Left ventricle myocardium inferior (tissue), 1 donor: ENCODE measurements around the gene RABGGTA. TPM values are rescaled to one million over a fixed set of nuclear protein-coding genes. Genes with fewer than 3 reads are reported as not detected.

ENCODE experiments used
- DNase-seq: peaks from one replicate; pipeline ENCODE4 v3.0.0-alpha.2; 2020
- H3K27ac ChIP-seq: fragments of 200-600 bp; replicated peaks from 2 replicates; pipeline ENCODE4 v1.8.0; 2021
- H3K27me3 ChIP-seq: fragments of 200-600 bp; 2 replicates; pipeline ENCODE4 v1.8.0; 2021; ENCODE audit warnings: low read depth
- H3K36me3 ChIP-seq: fragments of 200-600 bp; 2 replicates; pipeline ENCODE4 v1.8.0; 2021
- H3K4me1 ChIP-seq: fragments of 200-600 bp; 2 replicates; pipeline ENCODE4 v1.8.0; 2021
- H3K4me3 ChIP-seq: fragments of 200-600 bp; 2 replicates; pipeline ENCODE4 v1.8.0; 2021; ENCODE audit warnings: mild to moderate bottlenecking, moderate library complexity
- H3K9me3 ChIP-seq: fragments of 200-600 bp; replicated peaks from 2 replicates; pipeline ENCODE4 v1.8.0; 2021
- intact Hi-C: fragments of 100-400 bp; cut with micrococcal nuclease; formaldehyde crosslinking; loops from one replicate; pipeline ENCODE4 v1.11.0; 2022
- total RNA-seq: library from RNA; stranded (reverse); fragmentation: NEBNext Ultra II Directional; extraction: Animal tissue kit (Norgen Biotek cat#: 25700); gene quantifications from one replicate; pipeline ENCODE4 v1.2.1, GENCODE V29; 2021
- TF ChIP-seq, protein P1 (sequence below): fragments of 200-600 bp; IDR thresholded peaks from 2 replicates; pipeline ENCODE4 v1.8.0; 2021; ENCODE audit warnings: antibody characterized with exemption, mild to moderate bottlenecking, borderline replicate concordance
- donor health status: DM: no; HTN: yes; CAD: no; lungs with severe emphysema.

The RABGGTA gene
- total RNA-seq, 1 donor from 2014 or later = 22.3 TPM

DNA sequence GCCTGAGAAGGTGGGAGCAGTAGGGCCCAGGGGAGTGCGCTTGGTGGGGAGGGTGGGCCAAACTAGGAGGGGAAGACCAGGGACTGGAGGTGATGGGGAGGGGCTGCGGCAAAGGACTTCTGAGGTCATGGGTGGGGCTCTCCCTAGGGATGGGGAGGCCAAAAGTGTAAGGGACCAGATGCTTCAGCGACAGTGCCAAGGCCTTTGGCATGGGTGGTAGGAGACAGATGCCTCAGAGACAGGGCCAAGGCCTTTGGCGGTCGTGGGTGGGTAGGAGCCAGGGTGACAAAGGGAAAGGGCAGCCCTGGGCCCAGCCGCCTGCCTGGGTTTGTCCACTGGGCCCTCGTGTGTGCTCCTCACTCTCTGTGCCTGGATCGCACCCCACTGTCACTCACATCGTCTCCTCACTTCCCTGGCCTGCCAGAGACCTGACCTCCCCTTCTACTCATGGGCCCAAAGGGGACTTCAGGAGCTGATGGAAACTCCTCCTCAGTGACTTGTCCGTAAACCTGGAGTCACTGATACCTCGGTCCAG, 13.2 kb upstream of the RABGGTA start:
- Histone ChIP-seq H3K4me3 (no peak overlapping the region), H3K36me3 (peaks cover 5% of the 10 kb centered on the region), H3K27ac (no peak overlapping the region), H3K9me3 (no peaks in the 10 kb centered on the region), H3K4me1 (peaks cover 21% of the 10 kb centered on the region), H3K27me3 (no peaks in the 10 kb centered on the region)
- intact Hi-C loops = no loop called here
- DNase-seq = no peak
- TF ChIP-seq, protein P1, sequence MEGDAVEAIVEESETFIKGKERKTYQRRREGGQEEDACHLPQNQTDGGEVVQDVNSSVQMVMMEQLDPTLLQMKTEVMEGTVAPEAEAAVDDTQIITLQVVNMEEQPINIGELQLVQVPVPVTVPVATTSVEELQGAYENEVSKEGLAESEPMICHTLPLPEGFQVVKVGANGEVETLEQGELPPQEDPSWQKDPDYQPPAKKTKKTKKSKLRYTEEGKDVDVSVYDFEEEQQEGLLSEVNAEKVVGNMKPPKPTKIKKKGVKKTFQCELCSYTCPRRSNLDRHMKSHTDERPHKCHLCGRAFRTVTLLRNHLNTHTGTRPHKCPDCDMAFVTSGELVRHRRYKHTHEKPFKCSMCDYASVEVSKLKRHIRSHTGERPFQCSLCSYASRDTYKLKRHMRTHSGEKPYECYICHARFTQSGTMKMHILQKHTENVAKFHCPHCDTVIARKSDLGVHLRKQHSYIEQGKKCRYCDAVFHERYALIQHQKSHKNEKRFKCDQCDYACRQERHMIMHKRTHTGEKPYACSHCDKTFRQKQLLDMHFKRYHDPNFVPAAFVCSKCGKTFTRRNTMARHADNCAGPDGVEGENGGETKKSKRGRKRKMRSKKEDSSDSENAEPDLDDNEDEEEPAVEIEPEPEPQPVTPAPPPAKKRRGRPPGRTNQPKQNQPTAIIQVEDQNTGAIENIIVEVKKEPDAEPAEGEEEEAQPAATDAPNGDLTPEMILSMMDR = no peak

GRCh38 chr14:24283796-24284460, 12.5 kb upstream of the RABGGTA start:
- intact Hi-C loops = no loop called here
- Histone ChIP-seq H3K27ac (no peak overlapping the region), H3K4me3 (no peak overlapping the region), H3K27me3 (no peaks in the 10 kb centered on the region), H3K36me3 (no peaks in the 10 kb centered on the region), H3K4me1 (peaks cover 26% of the 10 kb centered on the region), H3K9me3 (no peaks in the 10 kb centered on the region)
- DNase-seq = no peak
- TF ChIP-seq, protein P1 = no peak

DNA sequence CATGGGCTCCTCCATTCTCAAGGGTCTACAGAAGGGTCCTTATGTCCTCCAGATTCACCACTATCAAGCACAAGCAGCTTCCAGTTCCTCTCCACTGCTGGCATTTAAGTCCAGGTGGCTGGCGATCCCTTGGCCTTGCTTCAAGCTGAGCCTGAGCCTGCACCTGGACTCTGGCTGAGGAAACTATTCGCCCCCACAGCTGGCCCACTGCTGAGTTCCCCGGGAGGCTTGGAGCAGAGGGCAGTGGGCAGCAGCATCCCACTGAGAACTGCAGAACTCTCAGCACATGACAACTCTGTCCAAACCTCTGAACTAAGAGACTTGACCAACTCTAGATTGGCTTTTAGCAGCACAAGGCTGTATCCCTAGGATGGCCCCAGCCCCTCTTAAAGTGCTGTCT, 11.3 kb upstream of the RABGGTA start:
- no peak for DNase-seq
- Histone ChIP-seq H3K9me3 (no peaks in the 10 kb centered on the region), H3K4me1 (peaks cover 33% of the 10 kb centered on the region), H3K27me3 (no peaks in the 10 kb centered on the region), H3K27ac (no peak overlapping the region), H3K4me3 (no peak overlapping the region), H3K36me3 (no peaks in the 10 kb centered on the region)
- intact Hi-C loops = no loop called here
- TF ChIP-seq, protein P1 = no peak

GRCh38 chr14:24281636-24282035, 10.2 kb upstream of the RABGGTA start:
- Histone ChIP-seq H3K9me3 (no peaks in the 10 kb centered on the region), H3K27ac (no peak overlapping the region), H3K27me3 (no peaks in the 10 kb centered on the region), H3K36me3 (no peaks in the 10 kb centered on the region), H3K4me3 (no peak overlapping the region), H3K4me1 (peaks cover 33% of the 10 kb centered on the region)
- TF ChIP-seq, protein P1 = no peak
- DNase-seq = no peak
- intact Hi-C loops = no loop called here

DNA sequence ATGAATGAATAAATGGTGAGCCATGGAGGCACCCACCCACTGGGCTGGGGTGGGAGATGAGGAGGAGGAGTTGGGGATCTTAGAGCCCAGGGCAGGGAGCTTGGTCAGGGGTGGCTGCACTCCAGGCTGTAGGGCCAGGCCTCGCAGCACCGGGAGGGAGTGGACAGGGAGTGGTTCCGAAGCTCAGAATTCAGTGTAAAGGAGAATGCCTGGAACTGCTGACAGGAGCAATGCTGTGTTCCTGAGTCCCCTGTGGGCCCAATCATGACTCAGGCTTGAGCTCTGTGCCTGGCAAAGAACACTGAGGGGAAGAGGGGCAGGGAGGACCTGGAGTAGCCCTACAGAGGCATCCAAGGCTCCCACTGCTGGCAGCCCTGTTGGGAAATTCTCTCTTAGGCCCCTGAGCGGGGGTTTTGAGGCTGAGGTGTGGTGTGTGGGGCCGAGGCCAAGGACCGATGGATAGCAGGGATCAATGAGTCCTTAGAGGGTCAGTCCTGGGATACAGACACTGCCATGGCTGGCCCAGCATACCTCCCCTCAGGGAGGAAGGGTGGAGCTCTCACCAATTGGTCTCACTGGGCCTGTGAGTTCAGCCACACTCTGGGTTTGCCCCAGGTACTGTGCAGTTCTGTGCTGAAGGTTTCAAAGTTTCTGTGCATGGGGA, 9.5 kb upstream of the RABGGTA start:
- Histone ChIP-seq H3K4me1 (peaks cover 33% of the 10 kb centered on the region), H3K27ac (peak overlapping the region; percentile 81), H3K9me3 (no peaks in the 10 kb centered on the region), H3K36me3 (no peaks in the 10 kb centered on the region), H3K27me3 (no peaks in the 10 kb centered on the region), H3K4me3 (no peak overlapping the region)
- TF ChIP-seq, protein P1 = no peak
- no peak for DNase-seq
- intact Hi-C loops = no loop called here
